Renal cortical epithelial cell (primary cell): ENCODE results near the gene RNF182. TPM values are rescaled to one million over a fixed set of nuclear protein-coding genes. Genes with fewer than 3 reads are reported as not detected.

Experiments
- DNase-seq: peaks from one replicate; pipeline ENCODE4 v3.0.0-alpha.2; 2011; ENCODE audit warnings: low read depth
- total RNA-seq: library from RNA; depleted of rRNA; stranded (reverse); fragments of >200 nt; gene quantifications from 2 replicates; pipeline ENCODE4 v1.2.3, GENCODE V29; 2014

Gene RNF182
- total RNA-seq, 1 donor from 2014 or later = 17.7 TPM

DNA sequence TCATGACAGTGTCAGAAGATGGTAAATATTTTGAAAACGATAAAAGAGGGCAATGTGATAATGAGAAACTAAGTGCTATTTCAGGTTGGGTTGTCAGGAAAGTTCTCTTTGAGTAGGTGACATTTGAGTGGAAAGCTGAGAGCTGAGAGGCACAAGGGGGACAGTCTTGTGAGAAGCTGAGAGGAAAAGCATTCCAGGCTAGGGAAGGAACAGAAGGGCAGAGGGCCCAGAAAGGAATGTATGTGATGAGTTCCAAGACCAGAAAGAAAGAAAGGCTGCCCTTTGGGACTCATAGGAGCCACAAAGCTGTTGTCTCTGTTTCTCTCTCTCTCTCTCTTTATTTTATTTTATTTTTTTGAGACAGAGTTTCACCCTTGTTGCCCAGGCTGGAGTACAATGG lies 7.6 kb upstream of the RNF182 start:
- no peak for DNase-seq

DNA sequence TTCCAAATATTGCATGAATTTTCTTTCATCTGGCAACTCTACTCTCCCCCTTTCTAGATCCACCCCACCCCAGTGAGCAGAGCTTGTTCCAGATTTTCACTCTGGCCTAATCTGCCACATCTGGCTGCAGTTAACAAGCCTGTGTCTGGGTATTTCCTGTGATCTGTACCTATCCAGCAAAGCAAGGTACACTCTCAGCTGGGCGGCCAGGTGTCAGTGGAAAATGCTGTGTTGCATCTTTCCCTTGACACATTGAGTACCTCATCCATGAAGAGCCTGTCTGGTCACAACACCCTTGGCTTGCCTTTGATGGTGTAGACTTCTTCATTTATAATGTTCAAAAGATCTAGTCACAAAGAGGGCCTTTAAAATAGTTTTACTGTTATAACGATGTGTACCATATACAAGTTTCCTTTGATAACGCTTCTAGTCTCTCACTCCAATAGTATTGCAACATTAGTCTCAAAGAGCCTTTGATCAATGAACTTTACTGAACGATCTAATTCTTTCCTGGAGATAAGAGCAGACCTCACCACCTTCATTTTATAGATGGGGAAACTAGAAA lies 6.0 kb upstream of the RNF182 start:
- DNase-seq = no peak

DNA sequence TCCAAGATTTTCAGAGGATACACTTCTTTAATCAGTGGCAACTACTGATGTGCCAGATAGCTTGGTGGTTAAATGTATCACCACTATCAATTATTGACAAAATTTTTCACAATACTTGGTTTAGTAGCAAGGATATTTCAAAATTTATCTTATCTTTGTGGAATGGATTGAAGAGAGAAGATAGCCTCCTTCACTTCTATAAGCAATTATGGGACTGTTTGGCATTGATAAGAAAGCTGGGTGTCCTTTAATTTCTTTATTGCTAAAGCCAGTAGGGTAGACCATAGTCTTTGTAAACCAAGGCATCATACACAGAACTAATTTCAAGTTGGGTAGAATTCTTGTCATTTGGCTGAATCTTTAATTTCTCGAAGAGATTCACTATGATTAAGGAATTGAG lies 4.9 kb upstream of the RNF182 start:
- no peak for DNase-seq

DNA sequence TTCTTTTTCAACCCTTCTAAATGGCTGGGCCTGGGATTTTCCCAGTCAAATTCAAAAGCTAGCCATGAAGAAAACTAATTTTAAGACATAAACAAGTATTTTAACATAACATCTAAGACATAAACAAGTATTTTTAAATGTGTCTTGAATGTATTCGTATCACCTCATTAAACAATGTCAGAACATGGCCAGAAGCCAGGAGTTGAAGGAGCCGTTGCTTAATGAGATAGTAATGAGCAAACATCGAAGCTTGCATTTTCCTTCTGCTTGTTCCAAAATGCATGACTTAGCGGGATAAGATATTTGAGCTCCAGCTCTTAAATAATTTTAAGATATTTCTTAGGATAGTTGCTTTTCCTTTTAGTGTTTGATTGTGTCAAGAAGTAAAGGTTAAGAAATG lies 4.2 kb upstream of the RNF182 start:
- peak; percentile 40 for DNase-seq

DNA sequence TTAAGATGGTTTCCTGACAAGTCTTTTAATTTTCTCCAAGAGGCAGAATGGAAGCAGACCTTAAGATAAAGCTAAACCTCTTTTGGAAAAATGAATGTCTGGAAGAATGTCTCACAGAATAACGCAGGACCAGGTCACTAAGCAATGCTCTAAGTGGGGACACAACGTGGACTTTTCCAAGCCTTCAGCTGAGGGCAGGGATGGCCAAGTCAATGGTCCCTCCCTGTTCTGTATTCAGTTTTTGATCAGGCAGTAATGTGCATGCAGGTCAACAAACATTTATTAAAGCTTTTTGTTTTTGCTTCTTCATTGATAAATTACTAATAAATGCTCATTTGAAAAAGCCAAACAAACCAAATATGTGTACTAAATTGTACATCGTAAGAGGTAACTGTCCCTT lies 2.0 kb upstream of the RNF182 start:
- no peak for DNase-seq

DNA sequence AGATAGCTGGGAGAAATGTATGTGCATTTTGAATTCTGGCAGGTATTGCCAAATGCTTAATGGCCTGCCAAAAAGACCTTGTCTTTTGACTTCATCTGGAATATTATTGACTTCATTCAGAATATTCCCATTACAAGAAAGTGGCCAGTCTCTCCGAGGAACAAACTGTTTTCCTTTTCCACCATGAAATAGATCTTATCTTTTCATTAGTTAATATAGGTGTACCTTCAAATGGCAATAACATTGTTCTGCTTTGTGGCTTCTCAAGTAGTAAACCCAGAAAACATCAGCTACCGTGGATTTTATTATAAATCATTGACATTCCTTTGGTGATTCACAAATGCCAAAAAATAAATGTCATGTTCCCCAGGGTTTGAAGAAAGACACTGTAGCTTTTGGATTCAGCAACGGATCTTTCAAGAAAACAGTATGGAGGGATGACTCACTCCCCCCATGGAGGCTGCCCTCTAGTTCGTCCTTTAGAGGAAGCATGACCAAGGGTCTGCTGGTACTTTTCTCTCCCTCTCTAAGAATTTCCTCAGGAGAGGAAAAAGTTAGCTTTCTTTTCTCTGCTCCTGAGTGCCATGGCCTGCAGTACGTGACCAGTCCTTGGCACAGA lies 1.1 kb upstream of the RNF182 start:
- DNase-seq = peak; percentile 62

DNA sequence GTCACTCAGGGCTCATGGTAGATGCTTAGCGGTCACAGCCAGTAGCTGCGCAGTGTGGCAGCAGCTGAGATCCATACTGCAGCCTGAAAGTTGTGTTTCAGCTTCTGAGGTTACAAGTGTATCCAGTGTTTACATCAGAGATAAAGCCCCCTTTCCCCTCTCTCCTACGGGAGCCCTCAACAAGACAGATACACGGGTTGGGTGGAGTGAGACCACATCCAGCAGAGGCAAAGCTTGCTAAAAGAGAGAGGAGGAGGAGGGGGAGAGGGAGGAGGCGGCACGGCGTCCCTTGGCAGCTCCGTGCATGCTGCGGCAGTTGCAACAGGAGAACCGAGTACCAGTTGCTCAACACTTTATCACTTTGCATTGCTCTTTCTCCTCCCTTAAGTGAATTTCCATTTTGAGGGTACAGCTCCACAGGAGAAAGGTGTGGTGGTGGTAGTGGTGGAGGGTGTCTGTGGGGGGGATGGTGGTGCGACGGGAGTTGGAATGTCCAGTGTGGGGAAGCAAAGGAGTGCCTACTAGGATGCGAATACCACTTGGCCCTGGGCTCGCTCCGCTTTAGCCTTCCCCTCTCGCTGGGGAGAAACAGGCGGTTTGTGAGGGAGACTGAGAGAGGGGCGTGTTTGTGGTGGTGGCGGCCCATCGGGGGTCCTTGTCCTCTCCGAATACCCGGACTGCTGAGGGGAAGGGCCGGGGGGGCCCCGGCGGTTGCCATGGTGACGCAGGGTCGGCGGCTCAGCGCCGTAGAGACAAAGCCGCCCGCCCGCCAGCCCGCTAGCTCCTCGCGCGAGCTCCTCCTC lies 405 bp upstream of the RNF182 start:
- peak; percentile 40 for DNase-seq

DNA sequence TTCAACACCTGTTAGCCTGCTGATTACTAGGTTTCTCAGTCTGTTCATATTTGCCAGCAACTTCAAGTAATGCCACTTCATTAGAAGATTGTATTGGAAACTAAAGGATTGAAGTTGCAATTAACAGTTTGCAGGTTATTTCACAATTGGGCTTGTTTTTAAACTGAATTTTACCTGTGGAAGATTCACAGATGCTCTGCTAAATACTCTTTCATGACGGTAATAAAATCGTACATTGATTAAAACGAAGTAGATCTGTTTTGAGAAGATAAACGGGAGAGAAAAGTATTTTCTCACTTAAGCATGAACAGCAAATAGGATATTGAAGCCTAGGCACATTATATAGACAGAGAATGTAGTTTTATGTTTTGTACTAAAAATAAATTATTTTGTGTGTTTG lies 1.6 kb downstream of the RNF182 start:
- DNase-seq = no peak

DNA sequence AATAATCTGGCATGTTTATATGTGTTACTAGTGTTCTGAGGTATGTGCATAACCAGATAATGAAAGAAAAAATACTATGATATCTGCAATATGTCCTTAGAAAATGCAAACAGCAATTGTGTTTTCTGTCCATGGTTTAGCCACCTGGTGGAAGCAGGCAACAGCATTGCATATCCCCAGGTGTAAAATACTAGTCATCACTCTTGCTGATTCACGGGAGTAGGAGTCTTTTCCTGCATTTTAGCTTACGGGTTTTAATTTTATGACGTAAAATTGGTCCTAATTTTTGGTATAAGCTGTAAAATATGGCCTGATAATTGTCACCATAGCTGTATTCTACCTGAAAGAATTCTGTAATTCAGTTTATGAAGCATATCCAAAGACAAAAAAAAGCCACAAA lies 2.5 kb downstream of the RNF182 start:
- peak; percentile 4 for DNase-seq

DNA sequence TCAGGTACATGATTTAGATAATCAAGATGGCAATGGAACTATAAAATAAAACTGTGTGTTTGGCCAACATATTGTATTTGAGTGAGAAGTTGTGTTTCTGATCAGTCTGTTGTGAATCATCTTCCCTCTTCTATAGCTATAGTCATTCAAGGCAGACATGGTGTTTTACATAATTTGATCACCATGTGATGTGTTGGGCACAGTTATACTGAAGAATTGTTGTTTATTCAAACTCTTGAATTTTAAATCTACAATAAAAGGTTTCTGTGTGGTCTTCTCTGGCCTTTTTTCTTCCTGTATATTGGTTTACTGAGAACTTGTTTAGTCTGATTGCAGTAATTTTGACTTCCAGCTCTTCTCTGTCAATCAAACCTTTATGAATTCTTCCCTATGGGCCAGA lies 4.4 kb downstream of the RNF182 start:
- no peak for DNase-seq

DNA sequence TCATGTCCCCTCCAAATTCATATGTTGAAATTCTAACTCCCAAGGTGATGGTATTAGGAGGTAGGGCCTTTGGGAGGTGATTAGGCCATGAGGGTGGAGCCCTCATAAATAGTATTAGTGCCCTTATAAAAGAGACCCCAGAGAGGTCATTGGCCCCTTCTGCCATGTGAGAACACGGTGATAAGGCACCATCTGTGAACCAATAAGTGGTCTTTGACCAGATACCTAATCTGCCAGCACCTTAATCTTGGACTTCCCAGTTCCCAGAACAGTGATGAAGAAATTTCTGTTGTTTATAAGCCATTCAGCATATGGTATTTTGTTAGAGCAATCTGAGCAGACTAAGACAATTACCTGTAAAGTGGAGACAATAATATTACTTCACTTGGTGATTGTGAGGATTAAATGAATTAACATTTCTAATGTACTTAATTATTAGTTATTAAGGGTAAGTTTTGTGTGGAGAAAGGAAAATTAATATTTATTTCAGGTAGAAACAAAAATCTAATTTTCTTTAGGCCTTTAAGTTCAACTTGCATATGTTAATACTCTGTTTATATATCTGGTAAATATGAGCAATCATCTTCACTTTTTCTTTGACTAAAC lies 7.1 kb downstream of the RNF182 start:
- DNase-seq = no peak

DNA sequence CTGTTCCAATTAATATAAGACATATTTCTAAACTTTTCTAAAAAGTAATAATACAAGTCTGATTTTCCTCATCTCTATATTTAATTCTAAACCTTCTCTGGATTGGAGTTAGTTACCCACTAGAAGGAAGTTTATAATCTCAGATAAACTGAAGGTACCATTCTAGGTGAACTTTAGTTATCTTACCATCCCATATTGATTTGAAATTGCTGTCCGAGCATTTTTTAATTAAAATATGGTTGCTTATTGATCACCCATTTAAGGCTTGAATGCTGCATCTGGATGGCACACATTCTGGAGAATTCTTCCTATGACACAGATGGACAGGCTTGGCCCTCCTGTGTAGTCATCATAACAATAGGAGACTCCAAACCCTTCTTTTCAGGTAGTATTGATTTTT lies 8.0 kb downstream of the RNF182 start:
- no peak for DNase-seq

DNA sequence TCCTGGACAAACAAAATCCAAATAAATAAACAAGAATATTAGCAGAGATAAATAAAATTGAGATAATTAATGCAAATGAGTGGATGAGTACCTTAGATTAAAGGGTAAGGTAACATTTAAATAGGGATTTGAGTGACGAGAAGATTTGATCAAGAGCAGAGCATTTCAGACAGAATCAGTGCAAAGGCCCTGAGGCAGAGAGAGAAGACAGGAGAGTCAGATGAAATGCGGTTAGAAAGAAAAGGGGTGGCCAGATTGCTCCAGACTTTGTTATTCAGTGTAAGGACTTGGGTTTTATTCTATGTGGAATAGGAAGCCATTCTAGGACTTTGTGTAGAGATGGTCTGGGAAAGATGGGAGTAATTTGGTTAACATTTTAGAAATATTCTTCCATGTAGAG lies 10.0 kb downstream of the RNF182 start:
- no peak for DNase-seq

DNA sequence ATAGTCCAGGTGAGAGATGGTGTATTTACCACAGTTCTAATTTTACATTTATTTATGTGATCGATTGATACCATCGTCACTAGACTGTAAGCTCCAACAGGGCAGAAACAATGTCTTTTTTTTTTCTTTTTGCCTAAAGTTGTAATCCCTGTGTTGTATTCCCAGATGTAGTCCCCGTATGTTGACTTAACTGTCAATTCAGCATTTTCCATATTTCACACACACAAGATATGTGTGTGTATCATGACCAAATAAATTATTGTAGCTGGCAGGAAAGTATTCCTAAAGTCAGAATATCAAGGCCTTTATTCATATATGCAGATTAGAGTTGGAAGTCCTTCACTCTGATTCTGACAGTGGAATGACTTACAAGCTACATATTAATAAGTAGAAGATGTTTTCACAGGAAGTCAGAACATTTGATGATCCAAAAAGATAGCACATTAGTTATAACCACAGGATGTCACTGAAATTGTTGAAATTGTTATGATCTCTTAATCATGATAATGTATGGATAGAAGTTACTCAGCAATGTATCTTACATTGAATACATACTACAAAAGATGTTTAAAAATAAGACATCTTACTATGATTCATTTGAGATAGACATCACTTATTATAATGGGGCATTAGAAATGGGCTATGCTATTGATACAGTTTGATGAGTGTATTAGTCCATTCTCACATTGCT lies 10.6 kb downstream of the RNF182 start:
- DNase-seq = no peak

DNA sequence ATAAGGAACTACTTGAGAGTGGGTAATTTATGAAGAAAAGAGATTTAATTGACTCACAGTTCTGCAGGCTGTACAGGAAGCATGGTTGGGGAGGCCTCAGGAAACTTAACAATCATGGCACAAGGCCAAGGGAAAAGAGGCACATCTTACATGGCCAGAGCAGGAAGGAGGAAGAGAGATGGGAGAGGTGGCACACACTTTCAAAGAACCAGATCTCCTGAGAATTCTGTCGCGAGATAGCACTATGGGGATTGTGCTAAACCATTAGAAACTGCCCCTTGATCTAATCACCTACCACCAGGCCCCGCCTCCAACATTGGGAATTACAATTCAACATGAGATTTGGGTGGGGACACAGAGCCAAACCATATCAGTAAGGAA lies 11.1 kb downstream of the RNF182 start:
- DNase-seq = peak; percentile 25

DNA sequence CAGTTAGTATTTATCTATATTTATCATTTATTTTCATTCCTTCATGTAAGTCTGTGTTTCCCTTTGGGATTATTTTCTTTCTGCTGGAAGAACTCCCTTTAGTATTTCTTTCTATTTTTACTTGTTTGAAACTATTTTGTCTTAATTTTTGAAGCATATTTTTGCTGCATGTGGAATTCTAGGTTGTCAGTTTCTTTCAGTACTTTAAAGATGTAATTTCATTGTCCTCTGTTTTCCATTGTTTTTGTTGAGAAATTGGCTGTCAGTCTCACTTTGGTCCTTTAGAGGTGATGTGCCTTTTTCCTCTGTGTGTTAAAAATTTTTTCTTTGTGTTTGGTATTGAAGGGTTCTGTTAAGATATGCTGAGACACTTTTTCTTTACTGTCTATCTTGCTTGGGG lies 17.1 kb downstream of the RNF182 start:
- peak; percentile 11 for DNase-seq

DNA sequence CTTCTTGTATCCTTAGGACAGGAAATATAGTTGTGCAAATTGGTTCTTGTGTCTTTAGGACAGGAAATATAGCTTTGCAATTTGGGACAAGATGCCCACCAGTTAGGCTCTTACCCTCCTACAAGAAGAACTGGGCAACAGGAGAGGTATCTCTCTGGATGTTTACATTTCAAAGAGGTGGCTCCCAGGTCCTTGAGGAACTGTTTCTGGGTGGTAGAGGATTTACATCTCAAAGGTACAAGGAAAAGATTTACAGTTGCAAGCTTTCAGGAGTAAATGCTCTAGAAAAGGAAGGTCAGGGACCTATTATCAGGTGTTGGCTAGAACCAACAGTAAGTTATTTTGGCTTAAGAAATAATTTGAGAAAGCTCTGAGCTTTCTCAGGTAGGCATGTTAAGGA lies 19.2 kb downstream of the RNF182 start:
- DNase-seq = no peak

DNA sequence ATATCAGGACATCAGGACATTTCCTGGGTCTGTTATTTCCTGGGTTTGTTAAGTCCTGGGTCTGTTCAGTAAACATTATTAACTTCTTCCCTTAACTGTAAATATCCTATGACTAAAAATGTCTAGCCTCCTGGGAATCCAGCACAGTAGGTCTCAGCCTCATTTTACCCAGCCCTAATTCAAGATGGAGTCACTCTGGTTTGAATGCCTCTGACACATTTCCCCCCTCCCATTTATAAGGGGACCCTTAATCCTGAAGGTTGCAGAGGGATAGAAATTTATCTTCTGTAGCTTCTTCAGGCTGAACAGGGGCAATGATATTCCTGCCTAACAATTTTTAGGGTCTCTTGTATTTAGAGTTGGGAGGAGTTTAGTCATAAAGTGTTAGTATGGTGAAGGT lies 21.8 kb downstream of the RNF182 start:
- DNase-seq = no peak

DNA sequence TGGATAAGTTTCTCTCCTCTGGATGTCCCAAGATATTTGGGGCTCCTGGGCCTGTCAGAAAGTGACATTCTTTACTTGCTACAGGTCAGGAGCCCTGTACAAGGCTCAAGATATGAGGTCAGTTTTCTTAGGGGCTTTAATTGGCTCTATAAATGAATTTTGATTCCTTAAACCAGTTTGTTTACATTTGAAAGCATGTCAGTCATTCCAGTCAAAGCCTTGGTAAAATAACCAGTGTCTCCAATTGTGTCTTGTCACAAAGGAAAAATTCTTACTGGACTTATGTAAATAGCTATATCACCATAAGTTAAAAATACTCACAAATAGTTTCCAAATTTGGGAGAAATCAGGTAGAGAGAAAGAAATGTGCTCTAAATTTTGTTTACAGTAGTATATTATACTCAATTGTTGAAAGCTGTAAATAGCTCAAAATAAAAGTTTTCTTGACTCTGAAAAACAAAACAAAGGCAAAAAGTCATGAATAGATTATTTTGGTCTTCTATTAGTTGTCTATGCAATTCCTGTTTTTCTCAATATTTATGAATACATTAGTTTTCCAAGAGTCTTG lies 22.9 kb downstream of the RNF182 start:
- peak; percentile 10 for DNase-seq

DNA sequence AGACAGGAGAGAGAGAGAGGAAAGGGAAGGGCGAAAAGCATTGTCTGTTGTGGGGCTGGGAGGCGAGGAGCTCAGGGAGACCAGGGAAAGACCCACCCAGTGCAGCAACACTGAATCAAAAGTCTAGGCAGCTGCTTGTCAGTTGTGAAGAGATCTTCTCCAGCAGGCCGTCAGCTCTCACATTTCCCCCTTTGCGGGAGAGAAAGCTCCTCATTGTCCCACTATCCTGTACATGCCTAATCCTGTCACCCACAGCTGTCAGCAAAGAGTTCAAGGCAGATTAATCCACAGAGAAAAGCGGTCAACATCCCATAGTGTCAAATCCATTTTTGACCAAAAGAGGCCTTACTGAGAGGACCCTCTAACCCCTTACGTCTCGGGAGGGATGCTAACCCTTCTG lies 27.3 kb downstream of the RNF182 start:
- DNase-seq = no peak

DNA sequence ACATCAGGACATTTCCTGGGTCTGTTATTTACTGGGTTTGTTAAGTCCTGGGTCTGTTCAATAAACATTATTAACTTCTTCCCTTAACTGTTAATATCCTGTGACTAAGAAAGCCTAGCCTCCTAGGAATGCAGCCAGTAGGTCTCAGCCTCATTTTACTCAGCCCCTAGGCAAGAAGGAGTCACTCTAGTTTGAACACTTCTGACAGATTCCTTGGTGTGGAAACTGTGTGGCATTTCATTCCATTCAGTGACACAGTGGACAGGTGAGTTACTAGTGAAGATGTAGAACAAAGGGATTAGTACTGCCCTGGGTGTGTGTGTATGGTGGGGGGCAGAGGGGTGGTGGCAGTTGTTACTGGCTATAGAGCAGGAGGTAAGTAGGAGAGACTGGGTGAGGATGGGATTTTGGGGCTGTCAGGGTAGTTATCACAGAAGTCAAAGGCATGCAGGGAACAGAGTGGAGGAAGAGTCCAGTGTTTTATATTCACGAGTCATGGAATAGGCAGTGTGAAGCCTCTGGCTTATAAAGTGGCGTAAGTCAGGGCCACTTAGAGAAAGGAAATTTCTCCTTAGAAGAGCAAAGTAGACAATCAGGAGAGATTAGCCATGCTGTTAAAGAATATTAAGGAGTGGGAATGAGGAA lies 28.4 kb downstream of the RNF182 start:
- DNase-seq = peak; percentile 98
